ENCODE results near the gene MYH10.

Gene MYH10

GRCh38 chr17:8494506-8495111, 135.9 kb downstream of the MYH10 start:
- DNase-seq (ENCODE audit: low read depth in 3 of 3) = no peak

- DNase-seq (ENCODE audit: low read depth in 3 of 3) = no peak
Observed at GRCh38 chr17:8494021-8494420, 136.5 kb downstream of the MYH10 start.

- no peak for DNase-seq (ENCODE audit: low read depth in 3 of 3)
Observed at GRCh38 chr17:8492121-8492520, 138.4 kb downstream of the MYH10 start.

- DNase-seq (ENCODE audit: low read depth in 3 of 3) = no peak
Observed at GRCh38 chr17:8490256-8491023, 140.1 kb downstream of the MYH10 start.

GRCh38 chr17:8489841-8490240, 140.7 kb downstream of the MYH10 start:
- no peak for DNase-seq (ENCODE audit: low read depth in 3 of 3)

- DNase-seq (ENCODE audit: low read depth in 3 of 3) = no peak
Observed at GRCh38 chr17:8488901-8489300, 141.6 kb downstream of the MYH10 start.

- no peak for DNase-seq (ENCODE audit: low read depth in 3 of 3)
Observed at GRCh38 chr17:8488491-8488890, 142.0 kb downstream of the MYH10 start.

- no peak for DNase-seq (ENCODE audit: low read depth in 3 of 3)
Observed at GRCh38 chr17:8487743-8488142, 142.8 kb downstream of the MYH10 start.

- DNase-seq (ENCODE audit: low read depth in 3 of 3) = no peak
Observed at GRCh38 chr17:8487130-8487645, 143.3 kb downstream of the MYH10 start.

- DNase-seq (ENCODE audit: low read depth in 3 of 3) = no peak
Observed at GRCh38 chr17:8485491-8485890, 145.0 kb downstream of the MYH10 start.

- no peak for DNase-seq (ENCODE audit: low read depth in 3 of 3)
Observed at GRCh38 chr17:8484465-8484864, 146.1 kb downstream of the MYH10 start.

GRCh38 chr17:8482546-8482945, 148.0 kb downstream of the MYH10 start:
- DNase-seq (ENCODE audit: low read depth in 3 of 3) = no peak

- no peak for DNase-seq (ENCODE audit: low read depth in 3 of 3)
Observed at GRCh38 chr17:8481703-8482102, 148.8 kb downstream of the MYH10 start.

GRCh38 chr17:8481089-8481488, 149.4 kb downstream of the MYH10 start:
- no peak for DNase-seq (ENCODE audit: low read depth in 3 of 3)

- no peak for DNase-seq (ENCODE audit: low read depth in 3 of 3)
Observed at GRCh38 chr17:8480011-8480976, 150.2 kb downstream of the MYH10 start.

GRCh38 chr17:8479431-8479947, 151.0 kb downstream of the MYH10 start:
- no peak for DNase-seq (ENCODE audit: low read depth in 3 of 3)

GRCh38 chr17:8477715-8478441, 152.6 kb downstream of the MYH10 start:
- no peak for DNase-seq (ENCODE audit: low read depth in 3 of 3)

- DNase-seq (ENCODE audit: low read depth in 3 of 3) = no peak
Observed at GRCh38 chr17:8477171-8477570, 153.4 kb downstream of the MYH10 start.

- no peak for DNase-seq (ENCODE audit: low read depth in 3 of 3)
Observed at GRCh38 chr17:8476741-8477140, 153.8 kb downstream of the MYH10 start.

GRCh38 chr17:8475781-8476180, 154.7 kb downstream of the MYH10 start:
- no peak for DNase-seq (ENCODE audit: low read depth in 3 of 3)

- DNase-seq (ENCODE audit: low read depth in 3 of 3) = no peak
Observed at GRCh38 chr17:8475227-8475626, 155.3 kb downstream of the MYH10 start.
